GM18499 (cell line): ENCODE measurements around the gene NFIA.

Experiments used
- ATAC-seq: cut with Tn5 transposase; IDR thresholded peaks from one replicate; pipeline ENCODE4 v1.9.1; 2021; ENCODE audit warnings: moderate number of reproducible peaks; ENCODE audit not compliant: insufficient read depth, unreplicated experiment

NFIA gene

GRCh38 chr1:61098906-61099437, 16.6 kb downstream of the NFIA start:
- ATAC-seq: no peak

- no peak for ATAC-seq
Observed at GRCh38 chr1:61100578-61100977, 18.2 kb downstream of the NFIA start.

GRCh38 chr1:61101536-61101935, 19.2 kb downstream of the NFIA start:
- no peak for ATAC-seq

- no peak for ATAC-seq
Observed at GRCh38 chr1:61102041-61102440, 19.7 kb downstream of the NFIA start.

- no peak for ATAC-seq
Observed at GRCh38 chr1:61102621-61103020, 20.3 kb downstream of the NFIA start.

GRCh38 chr1:61104220-61104671, 21.9 kb downstream of the NFIA start:
- no peak for ATAC-seq

GRCh38 chr1:61107638-61108037, 25.3 kb downstream of the NFIA start:
- ATAC-seq: no peak

- no peak for ATAC-seq
Observed at GRCh38 chr1:61109158-61109557, 26.8 kb downstream of the NFIA start.

GRCh38 chr1:61109910-61110309, 27.5 kb downstream of the NFIA start:
- no peak for ATAC-seq

GRCh38 chr1:61110554-61110953, 28.2 kb downstream of the NFIA start:
- ATAC-seq: no peak

- no peak for ATAC-seq
Observed at GRCh38 chr1:61111084-61112004, 29.0 kb downstream of the NFIA start.

- ATAC-seq: no peak
Observed at GRCh38 chr1:61114178-61114870, 32.0 kb downstream of the NFIA start.

- ATAC-seq: no peak
Observed at GRCh38 chr1:61115436-61115835, 33.1 kb downstream of the NFIA start.

GRCh38 chr1:61116421-61116820, 34.1 kb downstream of the NFIA start:
- ATAC-seq: no peak

- ATAC-seq: no peak
Observed at GRCh38 chr1:61117283-61117682, 34.9 kb downstream of the NFIA start.

GRCh38 chr1:61119085-61119484, 36.7 kb downstream of the NFIA start:
- ATAC-seq: no peak

GRCh38 chr1:61120246-61120840, 38.0 kb downstream of the NFIA start:
- no peak for ATAC-seq

- no peak for ATAC-seq
Observed at GRCh38 chr1:61120998-61121397, 38.6 kb downstream of the NFIA start.

GRCh38 chr1:61121631-61122030, 39.3 kb downstream of the NFIA start:
- no peak for ATAC-seq

GRCh38 chr1:61122389-61122788, 40.0 kb downstream of the NFIA start:
- no peak for ATAC-seq

GRCh38 chr1:61123326-61123725, 41.0 kb downstream of the NFIA start:
- ATAC-seq: no peak
